ENCODE measurements around the gene GPR179. TPM values are rescaled to one million over a fixed set of nuclear protein-coding genes. Genes with fewer than 3 reads are reported as not detected.
A peak's percentile ranks its signal among the peaks of the same experiment; 100 is the strongest.

GPR179 gene
- total RNA-seq, 1 experiment from 2014 or later = 0.17 TPM

- Histone ChIP-seq H4K20me1 (ENCODE audit: insufficient read depth) (no peaks in the 10 kb centered on the region), H3K4me1 (ENCODE audit: control insufficient read depth in 1 of 2, insufficient read depth in 2 of 2, low read length in 2 of 2) (peaks cover 4 to 32% of the 10 kb centered on the region in 2 experiments; a peak in 3 of 4 replicates), H3K27me3 (ENCODE audit: insufficient read depth, low read length) (no peaks in the 10 kb centered on the region), H3K4me2 (ENCODE audit: low read length) (no peak overlapping the region), H3K79me2 (ENCODE audit: insufficient read depth, low read length) (peaks cover 15% of the 10 kb centered on the region), H3K9ac (ENCODE audit: low read length) (no peak overlapping the region), H3K27ac (ENCODE audit: low read depth, low read length) (no peak overlapping the region), H2AFZ (ENCODE audit: low read depth, low read length, poor library complexity, severe bottlenecking) (no peak overlapping the region), H3K9me3 (ENCODE audit: control insufficient read depth in 1 of 2, insufficient read depth in 1 of 2, low read depth in 1 of 2, low read length in 2 of 2) (no peaks in the 10 kb centered on the region), H3K36me3 (ENCODE audit: control insufficient read depth in 1 of 2, insufficient read depth in 2 of 2, low read length in 2 of 2) (no peaks in the 10 kb centered on the region), H3K4me3 (replicated peaks in 1 of 2; ENCODE audit: low read depth in 1 of 2, low read length in 2 of 2) (no peak overlapping the region), H3K9me2 (ENCODE audit: insufficient read depth) (no peaks in the 10 kb centered on the region)
- ATAC-seq (peak; percentile 66), DNase-seq (ENCODE audit: low read depth, low spot score) (peak; percentile 56)
- intact Hi-C loops (cut with micrococcal nuclease) = loop anchor here (1.0 to 2.0 kb wide), 2 partner anchors 65 to 318 kb away; no protein-coding TSS in a partner anchor
- TF ChIP-seq YY1 (IDR thresholded peaks at IDR 0.05; ENCODE audit: extremely low read depth, insufficient replicate concordance, low read depth, low read length) (peak; percentile 57), CTCF (IDR thresholded peaks at IDR 0.05 in 2 of 3, conservative IDR thresholded peaks at IDR 0.05 in 1 of 3; ENCODE audit: borderline replicate concordance in 1 of 3, insufficient read depth in 1 of 3, low read depth in 2 of 3, low read length in 2 of 3) (peak; percentile 83 to 99 (median 90)), ELF1 (IDR thresholded peaks at IDR 0.05; ENCODE audit: borderline replicate concordance, low read depth) (no peak), POLR2AphosphoS5 (IDR thresholded peaks at IDR 0.05; ENCODE audit: low read depth, low read length) (0 out of 2 replicates have a peak, but pooled peaks have one; percentile 25), SIN3A (IDR thresholded peaks at IDR 0.05; ENCODE audit: low read depth) (no peak), JUND (IDR thresholded peaks at IDR 0.05) (no peak), RAD21 (IDR thresholded peaks at IDR 0.05; ENCODE audit: low read depth) (peak; percentile 82), MAX (IDR thresholded peaks at IDR 0.05) (no peak), SRF (IDR thresholded peaks at IDR 0.05; ENCODE audit: low read depth) (no peak), EZH2phosphoT487 (IDR thresholded peaks at IDR 0.05; ENCODE audit: borderline replicate concordance) (no peak), ZFX (IDR thresholded peaks at IDR 0.05) (no peak), ATF3 (IDR thresholded peaks at IDR 0.05) (no peak), CEBPB (IDR thresholded peaks at IDR 0.05; ENCODE audit: low read depth) (no peak), CBX3 (IDR thresholded peaks at IDR 0.05; ENCODE audit: low read depth) (no peak), SP1 (IDR thresholded peaks at IDR 0.05; ENCODE audit: low read depth) (no peak)
- TF ChIP-seq, protein P1, sequence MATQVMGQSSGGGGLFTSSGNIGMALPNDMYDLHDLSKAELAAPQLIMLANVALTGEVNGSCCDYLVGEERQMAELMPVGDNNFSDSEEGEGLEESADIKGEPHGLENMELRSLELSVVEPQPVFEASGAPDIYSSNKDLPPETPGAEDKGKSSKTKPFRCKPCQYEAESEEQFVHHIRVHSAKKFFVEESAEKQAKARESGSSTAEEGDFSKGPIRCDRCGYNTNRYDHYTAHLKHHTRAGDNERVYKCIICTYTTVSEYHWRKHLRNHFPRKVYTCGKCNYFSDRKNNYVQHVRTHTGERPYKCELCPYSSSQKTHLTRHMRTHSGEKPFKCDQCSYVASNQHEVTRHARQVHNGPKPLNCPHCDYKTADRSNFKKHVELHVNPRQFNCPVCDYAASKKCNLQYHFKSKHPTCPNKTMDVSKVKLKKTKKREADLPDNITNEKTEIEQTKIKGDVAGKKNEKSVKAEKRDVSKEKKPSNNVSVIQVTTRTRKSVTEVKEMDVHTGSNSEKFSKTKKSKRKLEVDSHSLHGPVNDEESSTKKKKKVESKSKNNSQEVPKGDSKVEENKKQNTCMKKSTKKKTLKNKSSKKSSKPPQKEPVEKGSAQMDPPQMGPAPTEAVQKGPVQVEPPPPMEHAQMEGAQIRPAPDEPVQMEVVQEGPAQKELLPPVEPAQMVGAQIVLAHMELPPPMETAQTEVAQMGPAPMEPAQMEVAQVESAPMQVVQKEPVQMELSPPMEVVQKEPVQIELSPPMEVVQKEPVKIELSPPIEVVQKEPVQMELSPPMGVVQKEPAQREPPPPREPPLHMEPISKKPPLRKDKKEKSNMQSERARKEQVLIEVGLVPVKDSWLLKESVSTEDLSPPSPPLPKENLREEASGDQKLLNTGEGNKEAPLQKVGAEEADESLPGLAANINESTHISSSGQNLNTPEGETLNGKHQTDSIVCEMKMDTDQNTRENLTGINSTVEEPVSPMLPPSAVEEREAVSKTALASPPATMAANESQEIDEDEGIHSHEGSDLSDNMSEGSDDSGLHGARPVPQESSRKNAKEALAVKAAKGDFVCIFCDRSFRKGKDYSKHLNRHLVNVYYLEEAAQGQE (IDR thresholded peaks at IDR 0.05; ENCODE audit: low read depth) = no peak
- POLR2A ChIA-PET = interaction anchor here (2.0 kb wide), 1 partner anchor 65 kb away, joined by 13 read pairs; no protein-coding TSS in a partner anchor
- RAD21 ChIA-PET (ENCODE audit: low non-redundant PET in 1 of 2, low total read pairs in 2 of 2, uncharacterized antibody in 2 of 2, unreplicated experiment in 2 of 2) = interaction anchor here (1.0 to 1.5 kb wide), 3 partner anchors 54 to 65 kb away, joined by 5 to 16 read pairs (median 5); no protein-coding TSS in a partner anchor
- BruUV-seq (replicated peaks) = no TSS peak
- CTCF ChIA-PET = interaction anchor here (0.6 to 3.9 kb wide), 26 partner anchors 8 to 318 kb away, joined by 3 to 65 read pairs (median 4); no protein-coding TSS in a partner anchor
Observed at GRCh38 chr17:38349097-38349730, 5.5 kb upstream of the GPR179 start.

Measured in HCT116 (cell line).